Superior temporal gyrus (tissue), 1 donor: Measurements from ENCODE around the gene TMEM53.
"Not testable (repeated sequence)": the region's sequence is repeated elsewhere in the genome, so short reads cannot be mapped to it uniquely, and the experiment has no call there.

Source experiments
- DNase-seq: peaks from one replicate; pipeline ENCODE4 v3.0.0-alpha.2; 2016; ENCODE audit errors: extremely low spot score

The TMEM53 gene

DNA sequence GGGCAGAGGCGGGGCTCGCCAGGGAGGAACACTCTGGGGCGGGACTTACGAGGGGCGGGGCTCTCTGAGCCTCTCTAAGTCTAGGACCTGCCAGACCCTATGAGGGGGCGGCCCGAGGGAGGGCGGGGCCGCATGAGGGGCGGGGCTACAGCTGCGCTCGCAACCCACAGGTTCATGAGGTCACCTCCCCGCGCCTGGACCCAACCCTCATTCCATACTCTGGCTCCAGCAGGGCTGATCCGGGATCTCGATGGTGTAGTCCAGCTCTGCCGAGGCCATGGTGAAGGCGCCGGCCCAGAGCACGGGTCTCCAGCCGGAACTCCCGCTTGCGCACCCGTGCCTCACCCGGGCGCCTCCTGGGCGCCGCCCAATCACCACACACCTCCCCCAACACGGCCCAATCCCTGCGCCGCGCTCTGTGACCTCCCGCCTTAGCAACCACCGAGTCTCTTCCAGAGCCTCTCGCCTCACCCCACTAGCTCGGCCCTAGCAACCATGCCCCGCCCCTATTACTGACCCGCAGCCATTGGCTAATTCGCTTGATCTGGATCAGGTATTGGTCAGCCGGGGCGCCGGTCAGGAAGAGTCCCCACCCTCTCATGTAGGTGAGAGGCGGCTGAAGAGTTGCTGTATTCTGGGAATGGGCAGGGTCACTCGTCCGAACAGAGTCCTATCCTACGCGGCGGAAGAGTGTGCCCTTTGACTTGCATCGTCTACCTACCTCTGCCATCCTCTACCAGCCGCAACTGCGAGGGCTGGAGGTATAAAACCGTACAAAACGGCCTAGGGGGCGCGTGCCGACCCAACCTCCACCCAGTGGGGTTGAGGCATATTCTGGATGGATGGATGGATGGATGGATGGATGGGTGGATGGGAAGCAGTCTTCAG lies at the start of gene TMEM53, which contains the start of gene ARMH1:
Gene TMEM53 (minus strand): TSS at position 369 of the 888 bp plus-strand sequence. CDS start 90 bp downstream, at position 279.
Gene ARMH1 (plus strand): TSS at position 602 of the 888 bp plus-strand sequence. CDS start 14,984 bp downstream, outside the sequence.
- peak; percentile 99 for DNase-seq

DNA sequence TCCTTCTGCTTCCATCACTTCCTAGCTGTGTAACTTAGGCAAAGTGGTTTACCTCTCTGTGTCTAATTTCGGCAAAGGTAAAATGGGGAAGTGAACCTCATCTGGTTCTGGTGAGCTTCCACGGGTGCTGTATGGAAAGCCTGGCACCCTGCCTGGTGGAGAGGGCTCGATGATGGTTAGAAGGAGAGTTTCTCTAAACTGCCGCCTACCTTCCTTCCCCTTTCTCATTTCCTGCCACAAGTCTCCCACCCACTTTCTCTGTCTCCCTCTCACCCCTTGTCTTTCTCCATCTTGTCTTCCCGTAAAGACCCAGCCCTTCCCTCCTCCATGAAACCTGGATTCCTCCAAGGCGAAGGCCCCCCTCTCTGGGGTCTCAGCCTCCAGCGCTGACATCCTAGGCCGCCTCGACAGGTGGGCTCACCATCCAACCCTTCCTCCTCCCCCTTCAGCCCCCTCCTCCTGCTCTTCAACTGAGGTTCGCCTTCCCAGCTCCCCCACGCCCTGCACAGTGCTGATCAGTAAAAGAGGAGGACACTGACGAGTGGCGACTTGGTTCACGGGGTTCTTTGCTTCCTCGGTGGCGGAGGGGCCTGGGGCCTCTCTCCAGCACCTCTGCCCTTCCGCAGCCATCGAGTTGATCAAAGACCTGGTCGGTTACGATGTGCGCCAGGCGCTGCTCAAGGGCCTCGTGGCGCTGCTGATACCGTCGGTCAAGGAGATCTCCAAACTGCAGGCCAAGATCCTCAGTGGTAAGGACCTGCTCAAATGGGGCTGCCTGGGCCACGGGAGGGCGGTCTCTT lies 49.4 kb upstream of the TMEM53 start:
- DNase-seq: no peak

DNA sequence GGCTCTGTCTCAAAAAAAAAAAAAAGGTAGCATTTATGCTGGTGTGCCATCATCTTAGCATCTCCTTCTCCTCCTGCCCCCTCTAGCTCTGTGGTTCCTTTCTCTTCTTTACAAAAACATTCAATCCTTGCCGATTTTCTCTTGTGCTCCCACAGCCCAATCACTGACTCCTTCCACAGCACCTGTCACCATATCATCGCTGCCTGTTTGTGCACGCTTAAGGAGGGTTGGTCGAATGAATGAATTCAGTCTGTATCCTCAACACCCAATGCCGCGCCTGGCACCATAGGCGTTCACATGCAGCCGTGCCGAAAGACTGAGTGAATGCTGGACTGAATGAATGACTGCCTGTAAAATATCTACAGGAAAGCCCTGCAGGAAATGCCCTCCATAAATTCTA lies 48.8 kb upstream of the TMEM53 start:
- no peak for DNase-seq

DNA sequence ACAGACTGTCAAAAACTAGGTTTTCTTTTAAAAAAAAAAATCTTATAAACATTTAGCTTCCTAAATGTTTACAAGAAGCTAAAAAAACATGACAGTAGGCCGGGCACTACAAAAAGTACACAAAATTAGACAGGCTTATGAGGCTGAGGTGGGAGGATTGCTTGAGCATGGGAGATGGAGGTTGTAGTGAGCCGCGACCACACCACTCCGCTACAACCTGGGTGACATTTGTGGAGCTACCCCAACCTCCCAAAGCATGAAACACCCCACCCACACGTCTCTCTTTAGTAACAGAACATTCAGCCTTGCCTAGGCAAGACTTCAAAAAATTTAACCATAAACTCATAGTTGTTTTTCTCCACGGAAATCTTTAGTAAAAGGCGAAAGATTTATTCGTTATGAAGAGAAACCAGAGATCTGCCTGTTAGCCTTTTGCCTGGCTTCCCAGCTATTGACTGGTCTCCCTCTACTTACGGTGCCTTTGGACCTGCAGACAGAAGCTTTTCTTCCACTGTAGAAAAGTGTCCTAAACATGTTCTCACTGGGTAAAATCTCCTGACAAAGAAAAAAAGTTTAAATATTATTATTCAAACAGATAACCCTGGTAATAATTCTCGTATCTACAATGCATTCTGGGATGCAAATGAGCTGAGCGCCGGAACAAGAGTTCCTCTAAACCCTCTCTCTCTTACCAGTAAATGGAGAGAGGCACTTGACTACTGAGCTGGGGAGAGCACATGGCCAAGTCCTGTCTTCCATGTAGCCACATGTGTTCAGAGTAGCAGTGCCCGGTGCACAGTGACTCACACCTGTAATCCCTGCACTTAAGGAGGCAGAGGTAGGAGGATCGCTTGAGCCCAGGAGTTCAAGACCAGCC lies 47.4 kb upstream of the TMEM53 start:
- DNase-seq: peak; percentile 53

DNA sequence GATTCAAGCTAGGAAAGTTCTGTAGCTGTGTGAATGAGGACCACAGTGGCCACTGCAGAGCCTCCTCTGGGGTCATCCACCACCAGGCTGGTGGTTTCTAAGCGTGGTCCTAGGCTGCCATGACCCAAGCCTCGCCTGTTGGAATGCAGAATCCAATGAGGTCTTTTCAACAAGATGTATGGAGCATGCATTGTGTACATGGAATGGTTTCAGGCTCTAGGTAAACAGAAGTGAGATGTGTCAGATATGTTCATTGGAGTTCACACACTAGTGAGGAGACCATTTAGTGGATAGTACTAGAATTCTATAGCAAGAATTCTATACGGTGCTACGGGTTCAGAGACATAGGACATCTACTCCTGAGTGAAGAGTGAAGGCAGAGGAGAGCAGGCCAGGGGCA lies 46.0 kb upstream of the TMEM53 start:
- no peak for DNase-seq

DNA sequence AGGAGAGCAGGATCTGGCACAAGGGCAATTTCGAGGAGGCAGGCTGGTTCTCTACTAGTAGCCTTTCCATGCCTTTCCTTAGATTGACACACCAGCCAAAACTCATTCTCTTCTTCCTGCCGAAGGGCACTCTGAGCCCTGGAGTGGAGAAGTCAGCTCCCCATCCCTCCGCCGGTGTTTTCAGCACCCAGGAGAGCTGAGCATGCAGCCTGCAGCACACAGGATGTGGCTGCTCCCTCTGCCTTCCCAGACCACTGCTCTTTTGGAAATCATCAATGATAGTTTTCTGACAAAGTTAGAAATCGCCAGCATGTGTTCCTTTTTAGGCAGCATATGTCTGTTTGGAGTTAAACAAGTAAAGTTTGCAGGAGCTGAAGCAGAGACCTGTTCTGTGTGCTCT lies 45.0 kb upstream of the TMEM53 start:
- no peak for DNase-seq

DNA sequence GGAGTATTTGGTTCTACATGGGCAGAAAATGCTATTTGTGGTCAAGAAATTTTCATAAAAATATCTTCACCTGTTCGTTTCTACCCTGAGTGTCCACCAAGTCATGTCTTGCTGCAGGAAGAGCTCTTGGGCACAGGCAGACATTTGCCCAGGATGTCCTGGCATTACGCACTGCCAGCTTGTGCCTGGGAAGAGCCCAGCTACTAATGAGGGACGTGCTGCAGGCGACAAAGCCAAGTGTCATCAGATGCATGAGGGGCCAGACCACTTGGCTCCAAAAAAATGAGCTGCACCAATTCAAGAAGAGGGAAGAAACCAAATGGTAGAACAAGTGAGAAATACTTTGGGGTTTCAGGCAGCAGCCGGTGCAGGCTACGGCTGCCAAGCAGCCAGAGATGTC lies 43.8 kb upstream of the TMEM53 start:
- DNase-seq: no peak

DNA sequence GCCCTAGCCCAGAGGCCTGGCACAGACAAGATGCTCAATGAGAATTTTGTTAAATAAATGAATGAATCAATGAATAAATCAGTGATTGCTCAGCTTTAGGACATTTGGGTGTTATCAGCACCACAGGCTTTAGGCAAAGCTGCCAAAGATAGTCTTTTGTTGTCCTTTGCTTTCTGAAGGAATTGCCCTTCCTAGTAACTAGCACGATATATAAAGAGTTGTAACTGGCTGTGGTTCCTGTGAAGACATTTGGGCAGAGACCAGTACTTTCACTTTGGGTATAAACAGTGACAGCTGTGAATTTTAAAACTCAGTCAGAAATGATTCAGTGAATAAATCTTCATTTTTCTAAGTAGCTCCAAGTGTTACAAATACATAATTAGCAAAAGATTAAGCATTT lies 43.4 kb upstream of the TMEM53 start:
- DNase-seq: peak; percentile 51

DNA sequence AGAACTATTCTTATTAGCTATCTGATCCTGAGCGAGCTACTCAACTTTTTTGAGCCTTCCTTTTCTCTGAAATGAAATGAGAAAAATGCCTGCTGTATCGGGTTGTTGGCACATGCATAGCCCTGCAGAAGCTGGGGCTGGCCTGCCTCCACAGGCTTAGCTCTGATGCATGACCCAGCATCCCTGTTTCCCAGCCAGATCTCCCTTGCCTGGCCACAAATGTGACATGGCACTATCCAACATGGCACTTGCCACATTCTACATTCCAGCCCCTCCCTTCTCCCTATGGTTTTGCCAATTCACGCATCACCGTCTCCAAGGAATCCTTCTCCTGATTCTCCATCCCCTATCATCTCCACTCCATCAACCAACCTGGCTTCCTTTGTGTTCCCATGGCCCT lies 42.9 kb upstream of the TMEM53 start:
- DNase-seq: no peak

DNA sequence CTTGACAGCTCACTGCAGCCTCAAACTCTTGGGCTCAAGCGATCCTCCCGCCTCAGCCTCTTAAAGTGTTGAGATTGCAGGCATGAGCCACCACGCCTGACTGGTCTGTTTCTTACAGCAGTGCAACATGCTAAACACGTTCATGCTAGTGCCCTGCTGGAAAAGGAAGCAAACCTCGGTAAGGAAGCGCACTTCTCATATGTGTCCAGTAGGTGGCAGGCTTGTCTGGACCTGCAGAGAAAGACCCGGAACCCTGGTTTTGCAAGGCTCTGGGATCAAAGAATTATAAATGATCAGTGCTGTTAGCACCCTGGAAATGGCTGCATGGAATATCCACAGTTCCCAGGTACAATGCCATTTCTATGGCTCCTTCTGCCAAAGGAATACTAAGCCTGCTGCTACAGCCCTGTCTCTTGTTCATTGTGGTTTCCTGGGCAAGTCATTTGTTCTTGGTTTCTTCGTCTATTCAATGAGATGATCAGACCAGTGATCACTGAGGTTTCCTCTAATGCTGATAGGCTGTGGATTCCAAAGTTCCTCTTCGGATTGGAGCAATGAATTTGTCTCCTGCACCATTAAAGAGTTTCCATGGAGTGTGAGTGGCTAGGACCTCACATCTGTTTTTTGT lies 40.8 kb upstream of the TMEM53 start:
- DNase-seq: peak; percentile 90

DNA sequence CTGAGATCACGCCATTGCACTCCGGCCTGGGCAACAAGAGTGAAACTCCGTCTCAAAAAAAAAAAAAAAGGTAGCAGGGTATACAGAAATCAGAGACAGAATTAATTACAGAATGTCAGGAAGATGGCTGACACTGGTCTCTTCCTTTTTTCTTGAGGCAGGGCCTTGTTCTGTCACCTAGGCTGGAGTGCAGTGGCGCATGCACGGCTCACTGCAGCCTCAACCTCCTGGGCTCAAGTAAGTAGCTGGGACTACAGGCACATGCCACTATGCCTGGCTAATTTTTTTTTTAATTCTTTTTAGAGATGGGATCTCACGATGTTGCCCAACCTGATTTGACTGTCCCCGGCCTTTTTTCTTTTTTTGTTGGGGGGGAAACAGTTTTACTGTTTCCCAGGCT lies 40.3 kb upstream of the TMEM53 start:
- no peak for DNase-seq

DNA sequence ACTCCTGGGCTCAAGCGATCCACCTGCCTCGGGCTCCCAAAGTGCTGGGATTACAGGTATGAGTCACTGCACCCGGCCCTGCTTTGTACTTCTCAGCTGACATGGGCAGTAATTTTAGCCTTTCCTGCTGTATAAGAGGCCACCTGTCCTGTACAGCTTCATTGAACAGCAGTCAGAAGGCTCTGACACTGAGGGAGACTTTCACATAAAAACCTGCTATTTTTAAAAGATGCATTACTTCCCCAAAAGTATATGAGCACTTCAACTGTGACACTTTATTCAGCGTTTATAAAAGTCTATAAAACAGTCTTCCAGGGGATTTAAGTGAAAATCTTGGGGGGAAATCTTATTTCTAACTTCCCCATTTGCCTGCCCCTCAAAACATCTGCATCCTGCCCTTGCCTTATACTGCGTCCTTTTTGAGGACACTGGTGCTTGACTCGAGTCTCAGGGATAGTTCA lies 39.1 kb upstream of the TMEM53 start:
- no peak for DNase-seq

DNA sequence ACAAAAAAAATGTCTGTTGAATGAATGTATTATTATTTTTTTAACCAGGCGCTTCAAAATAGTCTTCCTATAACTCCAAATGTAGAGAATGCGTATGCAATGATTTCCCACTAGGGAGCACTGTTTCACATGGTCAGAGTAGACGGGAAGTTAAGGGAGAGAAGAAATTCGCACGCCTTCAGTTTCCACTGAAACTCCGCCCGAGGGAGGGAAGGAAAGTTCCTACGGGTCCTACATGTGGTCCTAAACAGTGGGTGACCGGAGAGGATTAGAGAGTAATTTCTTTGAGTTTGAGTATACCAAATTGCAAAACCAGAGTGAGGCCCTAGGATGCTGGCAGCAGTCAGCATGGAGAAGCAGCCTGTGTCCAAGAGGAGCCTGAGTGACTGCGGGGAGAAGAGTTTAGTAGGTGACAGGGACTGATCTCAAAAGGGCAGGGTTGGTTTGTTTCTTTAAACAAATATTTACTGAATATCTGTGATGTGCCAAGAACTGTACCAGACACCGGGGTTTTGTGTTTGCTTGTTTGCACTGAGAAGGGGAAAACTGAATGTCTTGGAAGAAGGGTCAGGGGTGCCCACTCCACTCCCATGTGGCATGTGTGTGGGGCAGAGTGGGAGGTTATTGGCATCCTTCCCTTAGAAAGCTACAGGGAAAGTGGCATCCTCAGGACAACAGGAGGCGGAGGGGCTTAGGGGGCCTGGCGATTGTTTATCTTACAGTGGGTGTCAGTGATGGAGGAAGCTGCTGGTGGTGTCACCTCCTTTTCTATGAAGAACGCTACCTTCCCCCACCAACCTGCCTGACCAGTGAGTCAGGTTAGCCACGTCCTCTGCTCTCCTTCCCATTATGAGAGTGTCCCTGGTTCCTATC lies 33.9 kb upstream of the TMEM53 start:
- peak; percentile 76 for DNase-seq

DNA sequence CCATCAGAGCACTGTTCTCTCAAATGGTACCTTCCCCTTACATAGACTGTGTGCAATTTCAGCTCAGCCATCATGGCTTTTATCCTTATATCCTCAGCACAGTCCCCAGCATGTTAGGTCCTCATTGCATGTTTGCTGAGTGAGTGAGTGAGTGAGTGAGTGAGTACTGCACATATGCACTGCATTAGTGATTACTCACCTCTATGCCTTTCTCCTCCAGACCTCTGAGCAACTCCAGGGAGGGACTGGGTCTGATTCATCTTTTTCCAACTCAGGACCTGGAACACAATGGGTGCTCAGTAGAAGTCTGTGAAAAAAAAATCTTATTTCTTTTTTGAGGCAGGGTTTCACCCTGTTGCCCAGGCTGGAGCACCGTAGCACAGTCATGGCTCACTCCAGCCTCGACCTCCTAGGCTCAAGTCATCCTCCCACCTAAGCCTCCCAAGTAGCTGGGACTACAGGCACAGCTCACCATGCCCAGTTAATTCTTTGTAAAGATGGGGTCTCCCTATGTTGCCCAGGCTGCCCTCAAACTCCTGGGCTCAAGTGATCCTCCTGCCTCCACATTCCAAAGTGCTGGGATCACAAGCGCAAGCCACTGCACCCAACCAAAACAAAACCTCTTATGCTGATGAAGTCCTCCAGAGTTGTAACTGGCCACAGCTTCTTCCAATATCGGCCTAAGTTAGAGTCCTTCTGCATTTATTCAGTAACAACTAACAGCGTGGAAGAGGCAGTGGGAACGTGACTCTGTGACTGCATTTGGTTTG lies 33.0 kb upstream of the TMEM53 start:
- no peak for DNase-seq

DNA sequence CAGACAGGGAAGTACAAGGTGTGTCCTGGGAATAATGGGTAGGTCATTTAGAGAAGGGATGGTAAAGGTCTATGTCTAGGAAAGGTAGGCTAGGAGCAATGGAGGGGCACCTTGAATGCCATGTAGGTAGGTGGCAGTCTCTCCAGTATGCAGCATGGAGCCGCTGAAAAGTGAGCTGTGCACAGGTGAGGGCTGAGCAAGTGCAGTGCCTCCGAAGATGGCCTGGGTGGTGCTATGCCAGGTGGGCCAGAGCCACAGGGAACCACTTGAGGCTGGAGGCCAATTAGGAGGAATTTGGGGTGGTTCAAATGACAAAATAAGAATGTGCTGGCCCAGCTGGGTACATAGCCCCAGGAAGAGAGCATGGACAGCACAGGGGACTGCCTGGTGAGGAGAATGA lies 31.7 kb upstream of the TMEM53 start:
- no peak for DNase-seq

DNA sequence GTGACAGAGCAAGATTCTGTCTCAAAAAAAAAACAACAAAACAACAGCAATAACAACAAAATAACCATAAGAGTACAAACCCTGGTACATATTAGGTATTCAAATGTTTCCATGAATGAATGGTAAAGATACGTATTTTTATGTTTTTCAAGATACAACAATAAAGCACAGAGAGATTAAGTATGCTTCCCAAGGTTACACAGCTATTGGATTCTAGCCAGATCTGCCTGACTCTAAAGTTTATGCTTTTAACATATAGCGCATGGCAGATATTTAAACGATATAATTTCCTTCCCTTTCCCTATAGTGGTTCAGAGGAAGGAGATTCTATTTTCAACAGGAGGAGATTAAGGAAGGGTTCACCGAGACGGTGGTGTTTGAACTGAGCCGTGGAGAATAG lies 31.2 kb upstream of the TMEM53 start:
- DNase-seq: no peak

DNA sequence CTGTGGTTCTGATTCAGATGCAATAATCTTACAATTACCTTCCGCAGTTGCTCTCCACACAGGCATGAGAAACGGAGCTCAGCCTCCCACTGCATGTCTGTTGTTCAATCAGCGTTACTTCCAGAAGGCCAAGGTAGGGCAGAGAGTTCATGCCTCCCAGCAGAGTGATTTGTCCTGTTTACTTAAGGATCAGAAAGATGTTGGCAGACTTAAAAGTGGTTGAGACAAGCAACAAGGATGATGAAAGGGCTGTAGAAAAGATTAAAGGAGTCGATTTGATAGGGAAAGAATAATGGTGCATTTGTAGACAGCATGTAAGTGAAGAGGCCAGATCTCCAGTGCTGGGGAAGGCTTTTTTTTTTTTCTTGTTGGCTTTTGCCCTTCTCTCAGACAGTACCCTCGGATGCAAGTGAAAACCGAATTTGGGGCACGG lies 26.9 kb upstream of the TMEM53 start:
- DNase-seq: no peak

DNA sequence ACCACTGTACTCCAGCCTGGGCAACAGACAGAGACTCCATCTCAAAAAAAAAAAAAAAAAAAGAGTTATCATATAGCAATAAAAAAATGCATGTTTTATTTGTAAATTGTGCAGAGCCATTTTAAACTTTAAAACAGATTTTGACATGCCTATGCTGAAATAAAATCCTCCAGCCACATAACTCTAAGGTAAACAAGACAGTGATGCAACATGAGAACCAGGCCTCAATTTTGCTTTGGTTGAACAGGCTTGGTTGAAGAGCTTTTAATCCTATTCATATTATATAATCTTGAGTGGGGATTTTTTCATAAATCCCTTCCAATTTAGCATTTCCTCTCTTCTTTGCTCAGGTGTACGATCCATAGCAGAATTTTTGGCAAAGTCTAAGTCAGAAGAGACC lies 26.3 kb upstream of the TMEM53 start:
- DNase-seq: no peak

DNA sequence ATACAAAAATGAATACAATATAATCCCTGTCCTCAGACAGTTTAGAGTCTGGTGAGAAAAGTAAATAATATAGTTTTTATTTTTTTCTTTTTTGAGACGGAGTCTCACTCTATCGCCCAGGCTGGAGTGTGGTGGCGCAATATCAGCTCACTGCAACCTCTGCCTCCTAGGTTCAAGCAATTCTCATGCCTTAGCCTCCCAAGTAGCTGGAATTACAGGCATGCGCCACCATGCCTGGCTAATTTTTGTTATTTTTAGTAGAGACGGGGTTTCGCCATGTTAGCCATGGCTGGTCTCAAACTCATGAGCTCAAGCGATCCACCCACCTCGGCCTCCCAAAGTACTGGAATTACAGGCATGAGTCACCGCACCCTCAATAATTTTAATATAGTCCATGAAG lies 25.1 kb upstream of the TMEM53 start:
- not testable (repeated sequence) for DNase-seq
